ENCODE measurements around the gene POM121. TPM values are rescaled to one million over a fixed set of nuclear protein-coding genes. Genes with fewer than 3 reads are reported as not detected.
"Not testable (repeated sequence)": the region's sequence is repeated elsewhere in the genome, so short reads cannot be mapped to it uniquely, and the experiment has no call there.

The POM121 gene
- total and polyA plus RNA-seq, 10 donors = 8.6 to 47.4 (median 35.7) TPM

DNA sequence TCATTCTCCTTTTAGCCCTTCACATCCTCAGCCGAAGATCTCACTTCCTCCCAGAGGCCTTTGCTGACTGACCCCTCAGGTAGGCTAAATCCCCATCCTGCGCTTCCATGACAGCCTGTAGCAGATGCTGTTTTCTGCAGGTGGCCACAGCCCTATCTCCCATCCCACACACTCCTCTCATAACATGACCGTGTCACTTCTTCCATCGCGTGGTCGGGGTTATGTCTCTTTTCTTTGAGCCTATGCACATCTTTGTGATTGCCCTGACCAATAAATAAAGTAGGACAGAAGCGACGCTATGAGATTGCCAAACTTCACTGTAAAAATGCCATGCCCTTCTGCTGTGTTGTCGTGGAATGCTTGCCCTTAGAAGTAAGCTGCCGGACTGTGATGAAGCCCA is 11.1 kb upstream of the POM121 start:
- WGBS, 5 donors = 79 to 88% (median 82%) methylated on average over 10 of the region's 10 CpGs
- H3K4me3 ChIP-seq; H3K9me3 ChIP-seq; H3K27ac ChIP-seq; DNase-seq; H3K27me3 ChIP-seq (replicated peaks in 1 of 7); intact Hi-C loops (cut with DNase I; ENCODE audit: low total_unique reads): not testable (repeated sequence)
- H3K4me1 ChIP-seq = peaks cover 0 to 23% (median 7%) of the 10 kb centered on the region in 6 donors
- H3K36me3 ChIP-seq = peaks cover 0 to 74% (median 19%) of the 10 kb centered on the region in 6 donors

DNA sequence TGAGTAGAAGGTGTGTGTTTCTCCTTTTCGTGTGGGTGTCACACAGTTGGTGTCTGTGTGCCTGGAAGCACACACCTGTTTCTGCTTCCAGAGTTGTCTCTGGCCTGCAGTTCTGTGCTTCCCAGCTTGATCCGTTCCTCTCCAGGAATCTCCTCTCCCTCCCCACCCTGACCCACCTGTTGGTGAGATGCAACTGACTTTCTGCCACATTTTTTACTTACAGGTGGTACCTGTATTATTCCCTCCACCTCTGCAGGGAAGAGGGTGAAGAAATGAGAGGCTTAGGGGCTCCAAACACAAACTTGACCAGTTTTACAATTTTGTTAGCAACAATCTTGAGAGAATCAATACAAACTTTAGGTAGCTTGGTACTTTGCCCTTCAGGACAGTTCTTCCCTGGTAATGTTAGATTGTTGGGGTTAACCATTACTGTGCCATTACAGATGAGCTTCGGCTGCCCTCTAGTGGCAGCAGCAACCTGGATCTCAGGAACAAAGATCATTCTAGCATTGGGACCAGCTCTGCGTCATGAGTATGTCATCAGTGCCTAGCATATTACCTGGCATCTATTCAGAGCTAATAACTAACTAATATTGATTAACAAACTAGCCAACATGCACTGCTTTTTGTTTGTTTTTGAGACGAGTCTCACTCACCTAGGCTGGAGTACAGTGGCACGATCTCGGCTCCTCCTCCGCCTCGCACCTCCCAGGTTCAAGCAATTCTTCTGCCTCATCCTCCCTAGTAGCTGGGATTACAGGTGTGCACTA is 10.0 kb upstream of the POM121 start:
- intact Hi-C loops (cut with DNase I; ENCODE audit: low total_unique reads); H3K9me3 ChIP-seq; H3K27me3 ChIP-seq (replicated peaks in 1 of 7); H3K4me3 ChIP-seq; DNase-seq: not testable (repeated sequence)
- Histone ChIP-seq H3K4me1 (peaks cover 0 to 28% (median 7%) of the 10 kb centered on the region in 6 donors), H3K36me3 (peaks cover 0 to 71% (median 19%) of the 10 kb centered on the region in 6 donors), H3K27ac (peak overlapping the region in 1 of 8 donors; percentile 3)
- 65 to 73% (median 71%) methylated on average over 9 of the region's 9 CpGs for WGBS, 5 donors
- peak in 1 of 3 donors; percentile 6 for TF ChIP-seq POLR2AphosphoS5 (IDR thresholded peaks at IDR 0.05)
- TF ChIP-seq, protein P1, sequence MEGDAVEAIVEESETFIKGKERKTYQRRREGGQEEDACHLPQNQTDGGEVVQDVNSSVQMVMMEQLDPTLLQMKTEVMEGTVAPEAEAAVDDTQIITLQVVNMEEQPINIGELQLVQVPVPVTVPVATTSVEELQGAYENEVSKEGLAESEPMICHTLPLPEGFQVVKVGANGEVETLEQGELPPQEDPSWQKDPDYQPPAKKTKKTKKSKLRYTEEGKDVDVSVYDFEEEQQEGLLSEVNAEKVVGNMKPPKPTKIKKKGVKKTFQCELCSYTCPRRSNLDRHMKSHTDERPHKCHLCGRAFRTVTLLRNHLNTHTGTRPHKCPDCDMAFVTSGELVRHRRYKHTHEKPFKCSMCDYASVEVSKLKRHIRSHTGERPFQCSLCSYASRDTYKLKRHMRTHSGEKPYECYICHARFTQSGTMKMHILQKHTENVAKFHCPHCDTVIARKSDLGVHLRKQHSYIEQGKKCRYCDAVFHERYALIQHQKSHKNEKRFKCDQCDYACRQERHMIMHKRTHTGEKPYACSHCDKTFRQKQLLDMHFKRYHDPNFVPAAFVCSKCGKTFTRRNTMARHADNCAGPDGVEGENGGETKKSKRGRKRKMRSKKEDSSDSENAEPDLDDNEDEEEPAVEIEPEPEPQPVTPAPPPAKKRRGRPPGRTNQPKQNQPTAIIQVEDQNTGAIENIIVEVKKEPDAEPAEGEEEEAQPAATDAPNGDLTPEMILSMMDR (IDR thresholded peaks at IDR 0.05 in 8 of 11, conservative IDR thresholded peaks at IDR 0.05 in 3 of 11) = peak; percentile 37 to 68 (median 59)

DNA sequence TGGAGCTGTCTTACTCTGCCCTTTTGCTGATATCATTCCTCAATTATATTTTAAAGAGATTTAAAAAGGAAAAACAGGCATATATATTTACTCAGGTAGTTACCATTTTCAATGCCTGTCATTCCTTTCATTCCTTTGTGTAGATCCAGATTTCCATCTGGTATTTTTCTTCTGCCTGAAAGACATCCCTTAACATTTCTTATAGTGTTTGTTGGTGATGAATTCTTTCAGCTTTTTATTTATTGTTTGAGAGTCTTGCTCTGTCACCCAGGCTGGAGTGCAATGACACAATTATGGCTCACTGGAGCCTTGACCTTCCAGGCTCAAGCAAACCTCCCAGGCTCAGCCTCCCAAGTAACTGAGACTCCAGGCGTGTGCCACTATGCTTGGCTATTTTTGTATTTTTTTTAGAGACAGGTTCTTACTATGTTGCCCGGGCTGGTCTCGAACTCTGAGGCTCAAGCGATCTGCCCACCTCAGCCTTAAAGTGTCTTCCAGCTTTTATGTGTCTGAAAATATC is 5.6 kb upstream of the POM121 start:
- H3K4me1 ChIP-seq = peaks cover 6 to 31% (median 13%) of the 10 kb centered on the region in 6 donors
- peaks cover 0 to 58% (median 4%) of the 10 kb centered on the region in 6 donors for H3K36me3 ChIP-seq
- intact Hi-C loops (cut with DNase I; ENCODE audit: low total_unique reads) = no loop called here
- H3K9me3 ChIP-seq = no peaks in the 10 kb centered on the region
- no peak for DNase-seq
- H3K27me3 ChIP-seq (replicated peaks in 1 of 7) = no peaks in the 10 kb centered on the region
- H3K27ac ChIP-seq = no peak overlapping the region
- no peak overlapping the region for H3K4me3 ChIP-seq
- TF ChIP-seq POLR2A (IDR thresholded peaks at IDR 0.05) (no peak), POLR2AphosphoS5 (IDR thresholded peaks at IDR 0.05) (no peak)
- TF ChIP-seq, protein P1 (IDR thresholded peaks at IDR 0.05 in 8 of 11, conservative IDR thresholded peaks at IDR 0.05 in 3 of 11) = no peak
- WGBS, 5 donors = 92 to 99% (median 94%) methylated on average over 4 of the region's 4 CpGs

DNA sequence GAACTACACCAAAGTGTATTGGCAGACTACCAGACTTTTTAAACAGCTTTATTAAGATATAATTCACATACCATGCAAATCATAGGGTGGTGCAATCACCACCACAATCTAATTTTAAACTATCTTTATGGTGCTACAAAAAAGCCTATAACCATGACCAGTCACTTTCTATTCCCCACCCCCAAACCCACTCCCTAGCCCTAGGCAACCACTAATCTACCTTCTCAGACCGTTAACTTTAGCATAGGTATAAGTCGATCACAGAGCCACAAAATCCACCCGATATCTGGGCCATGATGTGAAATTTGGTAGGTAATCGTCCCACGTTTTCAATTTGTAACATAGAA is 536 bp upstream of the POM121 start:
- WGBS, 5 donors = 0 to 1% (median 1%) methylated on average over 5 of the region's 5 CpGs

More for the DNA sequence above, 536 bp upstream of the POM121 start:
- peak overlapping the region; percentile 84 to 96 (median 92) for H3K27ac ChIP-seq
- H3K36me3 ChIP-seq = peaks cover 0 to 51% (median 29%) of the 10 kb centered on the region in 6 donors
- intact Hi-C loops (cut with DNase I; ENCODE audit: low total_unique reads) = loop anchor here (5.0 kb wide), 1 partner anchor 47 kb away; no protein-coding TSS in a partner anchor
- no peak for DNase-seq
- peak overlapping the region; percentile 68 to 94 (median 80) for H3K4me3 ChIP-seq
- H3K9me3 ChIP-seq = no peaks in the 10 kb centered on the region
- H3K4me1 ChIP-seq = peaks cover 18 to 41% (median 28%) of the 10 kb centered on the region in 6 donors
- TF ChIP-seq, protein P1 (IDR thresholded peaks at IDR 0.05 in 8 of 11, conservative IDR thresholded peaks at IDR 0.05 in 3 of 11) = no peak
- no peak for TF ChIP-seq POLR2AphosphoS5 (IDR thresholded peaks at IDR 0.05)
- TF ChIP-seq POLR2A (IDR thresholded peaks at IDR 0.05) = no peak
- no peaks in the 10 kb centered on the region for H3K27me3 ChIP-seq (replicated peaks in 1 of 7)
